Measurements from ENCODE around the gene BRIP1. TPM values are rescaled to one million over a fixed set of nuclear protein-coding genes. Genes with fewer than 3 reads are reported as not detected.

Gene BRIP1
- total and polyA plus RNA-seq, 2 experiments from 2014 or later = 8.0 to 23.1 TPM

DNA sequence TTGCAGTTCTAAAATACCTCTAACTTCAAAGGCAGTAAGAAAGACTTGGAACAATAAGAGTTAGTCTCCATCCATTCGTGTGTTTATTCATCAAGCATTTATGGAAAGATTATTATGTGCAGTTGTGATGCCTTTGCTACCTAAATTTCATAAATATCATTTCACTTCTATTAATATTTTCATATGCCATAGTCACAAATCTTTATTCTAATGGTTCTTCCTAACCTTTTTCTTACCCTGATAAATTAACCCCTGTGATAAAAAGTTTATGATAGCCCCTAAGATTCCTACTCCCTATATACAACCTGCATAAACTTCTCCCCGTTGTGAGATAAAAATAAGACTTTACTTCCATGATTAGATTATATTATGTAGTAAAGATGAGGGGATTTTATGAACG lies 94.9 kb downstream of the BRIP1 start:
- H3K4me3 Mint-ChIP-seq = no peak overlapping the region
- H2AFZ ChIP-seq = no peak overlapping the region
- H3K36me3 Mint-ChIP-seq (ENCODE audit: low read depth) = peaks cover 52% of the 10 kb centered on the region
- H3K4me3 ChIP-seq = no peak overlapping the region
- H4K20me1 ChIP-seq (replicated peaks; ENCODE audit: insufficient read depth) = no peaks in the 10 kb centered on the region
- H3K27ac Mint-ChIP-seq = no peak overlapping the region
- H3K9me3 Mint-ChIP-seq = peaks cover 23% of the 10 kb centered on the region
- no peaks in the 10 kb centered on the region for H3K27me3 Mint-ChIP-seq (ENCODE audit: insufficient read depth, low read depth, poor library complexity)
- H3K27me3 ChIP-seq (ENCODE audit: insufficient read depth) = no peaks in the 10 kb centered on the region
- peaks cover 11% of the 10 kb centered on the region; the same call in 1 of the 2 replicates for H3K36me3 ChIP-seq (ENCODE audit: insufficient read depth)
- ATAC-seq (no peak), DNase-seq (ENCODE audit: low spot score) (no peak)
- no peaks in the 10 kb centered on the region; the same call in 1 of the 2 replicates for H3K9me2 ChIP-seq (ENCODE audit: insufficient read depth)
- no peak overlapping the region for H3K27ac ChIP-seq (ENCODE audit: low read depth)
- H3F3A ChIP-seq (replicated peaks; ENCODE audit: low read depth) = no peaks in the 10 kb centered on the region
- peaks cover 7% of the 10 kb centered on the region; the same call in 2 of the 3 replicates for H3K4me1 Mint-ChIP-seq
- TF ChIP-seq STAT1 (IDR thresholded peaks at IDR 0.05; ENCODE audit: unreplicated experiment) = no peak
- TF ChIP-seq EZH2 (IDR thresholded peaks at IDR 0.05; ENCODE audit: low read depth, unreplicated experiment) = no peak
- TF ChIP-seq ZNF331 (CRISPR knock-in tag; IDR thresholded peaks at IDR 0.05; ENCODE audit: low read depth) = no peak
- no peak for TF ChIP-seq ZNF114 (CRISPR knock-in tag; IDR thresholded peaks at IDR 0.05)
- TF ChIP-seq ETS1 (IDR thresholded peaks at IDR 0.05) = no peak
- no peak for TF ChIP-seq REST (IDR thresholded peaks at IDR 0.05; ENCODE audit: unreplicated experiment)
- TF ChIP-seq, protein P1, sequence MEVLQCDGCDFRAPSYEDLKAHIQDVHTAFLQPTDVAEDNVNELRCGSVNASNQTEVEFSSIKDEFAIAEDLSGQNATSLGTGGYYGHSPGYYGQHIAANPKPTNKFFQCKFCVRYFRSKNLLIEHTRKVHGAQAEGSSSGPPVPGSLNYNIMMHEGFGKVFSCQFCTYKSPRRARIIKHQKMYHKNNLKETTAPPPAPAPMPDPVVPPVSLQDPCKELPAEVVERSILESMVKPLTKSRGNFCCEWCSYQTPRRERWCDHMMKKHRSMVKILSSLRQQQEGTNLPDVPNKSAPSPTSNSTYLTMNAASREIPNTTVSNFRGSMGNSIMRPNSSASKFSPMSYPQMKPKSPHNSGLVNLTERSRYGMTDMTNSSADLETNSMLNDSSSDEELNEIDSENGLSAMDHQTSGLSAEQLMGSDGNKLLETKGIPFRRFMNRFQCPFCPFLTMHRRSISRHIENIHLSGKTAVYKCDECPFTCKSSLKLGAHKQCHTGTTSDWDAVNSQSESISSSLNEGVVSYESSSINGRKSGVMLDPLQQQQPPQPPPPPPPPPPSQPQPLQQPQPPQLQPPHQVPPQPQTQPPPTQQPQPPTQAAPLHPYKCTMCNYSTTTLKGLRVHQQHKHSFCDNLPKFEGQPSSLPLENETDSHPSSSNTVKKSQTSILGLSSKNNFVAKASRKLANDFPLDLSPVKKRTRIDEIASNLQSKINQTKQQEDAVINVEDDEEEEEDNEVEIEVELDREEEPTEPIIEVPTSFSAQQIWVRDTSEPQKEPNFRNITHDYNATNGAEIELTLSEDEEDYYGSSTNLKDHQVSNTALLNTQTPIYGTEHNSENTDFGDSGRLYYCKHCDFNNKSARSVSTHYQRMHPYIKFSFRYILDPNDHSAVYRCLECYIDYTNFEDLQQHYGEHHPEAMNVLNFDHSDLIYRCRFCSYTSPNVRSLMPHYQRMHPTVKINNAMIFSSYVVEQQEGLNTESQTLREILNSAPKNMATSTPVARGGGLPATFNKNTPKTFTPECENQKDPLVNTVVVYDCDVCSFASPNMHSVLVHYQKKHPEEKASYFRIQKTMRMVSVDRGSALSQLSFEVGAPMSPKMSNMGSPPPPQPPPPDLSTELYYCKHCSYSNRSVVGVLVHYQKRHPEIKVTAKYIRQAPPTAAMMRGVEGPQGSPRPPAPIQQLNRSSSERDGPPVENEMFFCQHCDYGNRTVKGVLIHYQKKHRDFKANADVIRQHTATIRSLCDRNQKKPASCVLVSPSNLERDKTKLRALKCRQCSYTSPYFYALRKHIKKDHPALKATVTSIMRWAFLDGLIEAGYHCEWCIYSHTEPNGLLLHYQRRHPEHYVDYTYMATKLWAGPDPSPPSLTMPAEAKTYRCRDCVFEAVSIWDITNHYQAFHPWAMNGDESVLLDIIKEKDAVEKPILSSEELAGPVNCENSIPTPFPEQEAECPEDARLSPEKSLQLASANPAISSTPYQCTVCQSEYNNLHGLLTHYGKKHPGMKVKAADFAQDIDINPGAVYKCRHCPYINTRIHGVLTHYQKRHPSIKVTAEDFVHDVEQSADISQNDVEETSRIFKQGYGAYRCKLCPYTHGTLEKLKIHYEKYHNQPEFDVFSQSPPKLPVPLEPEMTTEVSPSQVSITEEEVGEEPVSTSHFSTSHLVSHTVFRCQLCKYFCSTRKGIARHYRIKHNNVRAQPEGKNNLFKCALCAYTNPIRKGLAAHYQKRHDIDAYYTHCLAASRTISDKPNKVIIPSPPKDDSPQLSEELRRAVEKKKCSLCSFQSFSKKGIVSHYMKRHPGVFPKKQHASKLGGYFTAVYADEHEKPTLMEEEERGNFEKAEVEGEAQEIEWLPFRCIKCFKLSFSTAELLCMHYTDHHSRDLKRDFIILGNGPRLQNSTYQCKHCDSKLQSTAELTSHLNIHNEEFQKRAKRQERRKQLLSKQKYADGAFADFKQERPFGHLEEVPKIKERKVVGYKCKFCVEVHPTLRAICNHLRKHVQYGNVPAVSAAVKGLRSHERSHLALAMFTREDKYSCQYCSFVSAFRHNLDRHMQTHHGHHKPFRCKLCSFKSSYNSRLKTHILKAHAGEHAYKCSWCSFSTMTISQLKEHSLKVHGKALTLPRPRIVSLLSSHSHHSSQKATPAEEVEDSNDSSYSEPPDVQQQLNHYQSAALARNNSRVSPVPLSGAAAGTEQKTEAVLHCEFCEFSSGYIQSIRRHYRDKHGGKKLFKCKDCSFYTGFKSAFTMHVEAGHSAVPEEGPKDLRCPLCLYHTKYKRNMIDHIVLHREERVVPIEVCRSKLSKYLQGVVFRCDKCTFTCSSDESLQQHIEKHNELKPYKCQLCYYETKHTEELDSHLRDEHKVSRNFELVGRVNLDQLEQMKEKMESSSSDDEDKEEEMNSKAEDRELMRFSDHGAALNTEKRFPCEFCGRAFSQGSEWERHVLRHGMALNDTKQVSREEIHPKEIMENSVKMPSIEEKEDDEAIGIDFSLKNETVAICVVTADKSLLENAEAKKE (CRISPR knock-in tag; IDR thresholded peaks at IDR 0.05) = no peak
- TF ChIP-seq CREB1 (CRISPR knock-in tag; IDR thresholded peaks at IDR 0.05; ENCODE audit: low read depth) = no peak
- TF ChIP-seq CTCF (conservative IDR thresholded peaks at IDR 0.05; ENCODE audit: low read depth in 2 of 2) = no peak
- peaks cover 9% of the 10 kb centered on the region for H3K4me1 ChIP-seq (ENCODE audit: insufficient read depth)
- H3K79me2 ChIP-seq (replicated peaks; ENCODE audit: insufficient read depth) = no peaks in the 10 kb centered on the region
- H3K4me2 ChIP-seq = no peak overlapping the region

Data from GM23338 (cell line).